HUES64 (cell line): ENCODE data around the gene HOXA7.

ENCODE experiments used
- H3K27ac ChIP-seq: 2 replicates; pipeline ENCODE4 v1.7.0; 2013; ENCODE audit warnings: low read depth, low read length, inconsistent platforms
- H3K27me3 ChIP-seq: 2 replicates; pipeline ENCODE4 v1.6.1; 2013; ENCODE audit warnings: mild to moderate bottlenecking, low read length; ENCODE audit not compliant: insufficient read depth
- H3K36me3 ChIP-seq: 2 replicates; pipeline ENCODE4 v1.6.1; 2013; ENCODE audit warnings: mild to moderate bottlenecking, low read length; ENCODE audit not compliant: insufficient read depth
- H3K4me1 ChIP-seq: 2 replicates; pipeline ENCODE4 v1.6.1; 2013; ENCODE audit warnings: mild to moderate bottlenecking, low read length, moderate library complexity; ENCODE audit not compliant: insufficient read depth
- H3K4me3 ChIP-seq: 2 replicates; pipeline ENCODE4 v1.5.1; 2013; ENCODE audit warnings: mild to moderate bottlenecking, low read length, moderate library complexity
- H3K9ac ChIP-seq: 2 replicates; pipeline ENCODE4 v1.6.1; 2013; ENCODE audit warnings: mild to moderate bottlenecking, low read depth, low read length
- H3K9me3 ChIP-seq: 2 replicates; pipeline ENCODE4 v1.6.1; 2013; ENCODE audit warnings: low read depth, low read length; ENCODE audit not compliant: insufficient read depth
- WGBS: fragments of 150-250, 120-280 bp; methylation state at CpG from one replicate; pipeline ENCODE4 v1.1.7; 2013; ENCODE audit warnings: missing lambda C conversion rate; 5-methylcytosine and 5-hydroxymethylcytosine counted together

Gene HOXA7

GRCh38 chr7:27165089-27165995 lies 8.9 kb upstream of the HOXA7 start, which contains the start of gene HOXA9:
Gene HOXA9 (minus strand): TSS chr7:27165537. CDS start chr7:27165457, 80 bp downstream.
- Histone ChIP-seq H3K36me3 (no peaks in the 10 kb centered on the region), H3K9ac (no peak within 1 kb of the TSS), H3K4me3 (no peak within 1 kb of the TSS), H3K4me1 (no peaks in the 10 kb centered on the region), H3K9me3 (0 out of 2 replicates have a peak, but pooled peaks cover 4% of the 10 kb centered on the region), H3K27ac (no peak within 1 kb of the TSS), H3K27me3 (peaks cover 100% of the 10 kb centered on the region)
- 10% methylated on average over 80 of the region's 82 CpGs for WGBS

- H3K9ac ChIP-seq = no peak overlapping the region
- no peak overlapping the region for H3K27ac ChIP-seq
- H3K27me3 ChIP-seq = peaks cover 100% of the 10 kb centered on the region
- H3K4me3 ChIP-seq = no peak overlapping the region
- 0 out of 2 replicates have a peak, but pooled peaks cover 4% of the 10 kb centered on the region for H3K9me3 ChIP-seq
- WGBS = 3% methylated on average over 47 of the region's 47 CpGs
- H3K36me3 ChIP-seq = no peaks in the 10 kb centered on the region
- H3K4me1 ChIP-seq = no peaks in the 10 kb centered on the region
Measured at GRCh38 chr7:27164367-27165088, 8.1 kb upstream of the HOXA7 start.

GRCh38 chr7:27164045-27164366 lies 7.5 kb upstream of the HOXA7 start:
- WGBS = 4% methylated on average over 12 of the region's 12 CpGs

DNA sequence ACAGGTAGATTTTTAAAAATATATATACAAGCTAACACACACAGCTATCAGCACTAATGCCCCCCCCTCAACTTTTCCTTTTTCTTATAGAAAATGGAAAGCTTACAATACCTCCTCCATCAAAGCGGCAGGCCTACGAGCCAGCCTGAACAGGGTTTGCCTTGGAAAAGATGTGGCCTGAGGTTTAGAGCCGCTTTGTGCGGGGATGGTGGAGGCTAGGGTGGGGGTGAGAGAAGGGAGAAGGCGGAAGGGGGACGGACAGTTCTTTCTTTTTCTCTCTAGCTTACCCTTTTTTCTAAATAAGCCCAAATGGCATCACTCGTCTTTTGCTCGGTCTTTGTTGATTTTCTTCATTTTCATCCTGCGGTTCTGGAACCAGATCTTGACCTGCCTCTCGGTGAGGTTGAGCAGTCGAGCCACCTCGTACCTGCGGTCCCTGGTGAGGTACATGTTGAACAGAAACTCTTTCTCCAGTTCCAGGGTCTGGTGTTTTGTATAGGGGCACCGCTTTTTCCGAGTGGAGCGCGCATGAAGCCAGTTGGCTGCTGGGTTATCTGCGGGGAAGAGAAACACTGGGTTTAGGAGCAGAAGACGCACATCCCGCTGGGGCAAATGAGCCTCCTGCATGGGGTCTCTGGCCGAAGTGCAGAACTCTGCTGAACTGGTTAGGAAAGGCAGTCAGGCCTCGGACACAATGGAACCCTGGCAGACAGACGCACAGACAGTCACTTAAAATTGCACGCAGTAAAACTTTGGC lies 7.0 kb upstream of the HOXA7 start:
- no peak overlapping the region for H3K27ac ChIP-seq
- H3K9ac ChIP-seq = no peak overlapping the region
- peaks cover 100% of the 10 kb centered on the region for H3K27me3 ChIP-seq
- no peaks in the 10 kb centered on the region for H3K4me1 ChIP-seq
- H3K9me3 ChIP-seq = 0 out of 2 replicates have a peak, but pooled peaks cover 4% of the 10 kb centered on the region
- no peak overlapping the region for H3K4me3 ChIP-seq
- no peaks in the 10 kb centered on the region for H3K36me3 ChIP-seq
- WGBS = 16% methylated on average over 24 of the region's 24 CpGs

More at GRCh38 chr7:27164045-27164366, 7.5 kb upstream of the HOXA7 start:
- Histone ChIP-seq H3K4me3 (no peak overlapping the region), H3K36me3 (no peaks in the 10 kb centered on the region), H3K9me3 (0 out of 2 replicates have a peak, but pooled peaks cover 4% of the 10 kb centered on the region), H3K27me3 (peaks cover 100% of the 10 kb centered on the region), H3K9ac (no peak overlapping the region), H3K4me1 (no peaks in the 10 kb centered on the region), H3K27ac (no peak overlapping the region)

DNA sequence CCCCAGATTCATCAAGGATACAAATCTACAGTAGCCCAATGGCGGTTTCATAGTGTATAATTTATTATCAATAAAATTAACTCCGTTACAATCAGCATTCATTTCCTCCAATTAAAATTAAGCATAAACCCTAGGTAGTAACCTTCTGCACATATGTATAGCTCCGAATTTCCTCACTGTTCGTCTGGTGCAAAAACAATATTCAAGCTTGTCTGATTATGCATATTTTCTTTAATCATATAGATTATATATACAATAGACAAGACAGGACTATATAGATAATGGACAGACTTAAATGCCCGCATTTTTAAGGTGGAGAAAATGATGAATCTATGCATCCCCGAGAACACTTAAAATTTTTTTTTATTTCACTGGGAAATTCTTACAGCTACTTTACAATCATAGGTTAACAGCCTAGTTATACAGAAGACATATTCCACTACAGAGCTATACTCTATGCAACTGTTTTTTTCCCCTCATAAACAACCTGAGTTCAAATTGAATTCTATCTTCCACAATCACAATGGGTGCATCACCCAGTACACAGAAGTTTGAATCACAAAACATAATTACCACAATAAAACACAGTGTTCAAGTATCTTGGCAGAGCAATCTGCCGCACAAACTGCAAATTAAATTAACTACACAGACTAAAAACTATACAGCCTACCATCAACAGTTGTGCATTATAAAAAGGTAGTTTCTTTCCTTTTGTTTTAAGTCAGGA lies 6.2 kb upstream of the HOXA7 start:
- H3K27me3 ChIP-seq = peaks cover 100% of the 10 kb centered on the region
- 70% methylated on average over 6 of the region's 7 CpGs for WGBS

GRCh38 chr7:27161721-27162560 lies 5.5 kb upstream of the HOXA7 start:
- Histone ChIP-seq H3K4me1 (no peaks in the 10 kb centered on the region), H3K4me3 (no peak overlapping the region)
- WGBS = 17% methylated on average over 28 of the region's 30 CpGs

More for the DNA sequence above, 6.2 kb upstream of the HOXA7 start:
- H3K27ac ChIP-seq = no peak overlapping the region
- H3K4me3 ChIP-seq = no peak overlapping the region
- no peaks in the 10 kb centered on the region for H3K36me3 ChIP-seq
- H3K4me1 ChIP-seq = no peaks in the 10 kb centered on the region
- H3K9me3 ChIP-seq = 0 out of 2 replicates have a peak, but pooled peaks cover 4% of the 10 kb centered on the region
- no peak overlapping the region for H3K9ac ChIP-seq

GRCh38 chr7:27161214-27161720 lies 4.8 kb upstream of the HOXA7 start:
- Histone ChIP-seq H3K36me3 (no peaks in the 10 kb centered on the region), H3K9me3 (peaks cover 8% of the 10 kb centered on the region; the same call in 1 of the 2 replicates), H3K9ac (no peak overlapping the region), H3K4me1 (no peaks in the 10 kb centered on the region; the same call in 1 of the 2 replicates), H3K4me3 (peak overlapping the region; percentile 50), H3K27ac (no peak overlapping the region), H3K27me3 (peaks cover 100% of the 10 kb centered on the region)
- 7% methylated on average over 22 of the region's 27 CpGs for WGBS

More at GRCh38 chr7:27161721-27162560, 5.5 kb upstream of the HOXA7 start:
- Histone ChIP-seq H3K27ac (no peak overlapping the region), H3K27me3 (peaks cover 100% of the 10 kb centered on the region), H3K9ac (no peak overlapping the region), H3K36me3 (no peaks in the 10 kb centered on the region), H3K9me3 (peaks cover 7% of the 10 kb centered on the region; the same call in 1 of the 2 replicates)

- peaks cover 8% of the 10 kb centered on the region; the same call in 1 of the 2 replicates for H3K9me3 ChIP-seq
- peak overlapping the region; percentile 50 for H3K4me3 ChIP-seq
- WGBS = 6% methylated on average over 54 of the region's 54 CpGs
- H3K36me3 ChIP-seq = no peaks in the 10 kb centered on the region
- H3K4me1 ChIP-seq = no peaks in the 10 kb centered on the region; the same call in 1 of the 2 replicates
- no peak overlapping the region for H3K27ac ChIP-seq
- peaks cover 100% of the 10 kb centered on the region for H3K27me3 ChIP-seq
- no peak overlapping the region for H3K9ac ChIP-seq
Measured at GRCh38 chr7:27160546-27161213, 4.2 kb upstream of the HOXA7 start.

DNA sequence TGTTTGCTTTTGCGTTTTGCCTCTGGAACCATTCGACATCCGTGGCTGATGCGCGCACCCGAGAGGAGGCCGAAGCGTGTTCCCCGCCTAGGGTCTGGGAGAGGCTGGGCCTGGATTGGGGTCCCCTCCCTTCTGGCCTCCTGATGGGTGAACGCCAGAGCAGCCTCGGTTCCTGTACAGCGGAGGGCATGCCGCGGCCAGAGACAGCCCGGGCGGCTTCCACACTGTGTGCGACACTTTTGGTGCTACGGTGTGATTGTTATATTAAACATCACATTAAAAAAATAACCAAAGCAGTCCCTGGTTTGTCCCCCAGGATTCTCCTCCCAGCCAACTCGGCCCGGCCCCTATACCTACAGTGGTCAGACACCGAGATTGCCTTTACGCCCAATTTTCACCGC lies 3.7 kb upstream of the HOXA7 start:
- WGBS = 73% methylated on average over 19 of the region's 23 CpGs
- Histone ChIP-seq H3K27me3 (peaks cover 100% of the 10 kb centered on the region), H3K27ac (no peak overlapping the region), H3K9me3 (peaks cover 3% of the 10 kb centered on the region; the same call in 1 of the 2 replicates), H3K9ac (no peak overlapping the region), H3K4me1 (no peaks in the 10 kb centered on the region; the same call in 1 of the 2 replicates), H3K36me3 (no peaks in the 10 kb centered on the region), H3K4me3 (peak overlapping the region; percentile 50; the same call in 1 of the 2 replicates)
